CD14-positive monocyte (primary cell): ENCODE data around the gene NSD1. TPM values are rescaled to one million over a fixed set of nuclear protein-coding genes. Genes with fewer than 3 reads are reported as not detected.

Source experiments
- DNase-seq, 3 donors: peaks; one replicate each; pipeline ENCODE4 v3.0.0-alpha.2; 2011 to 2022
- H2AFZ ChIP-seq: 2 replicates; pipeline ENCODE4 v1.6.0; 2012; ENCODE audit warnings: mild to moderate bottlenecking, low read depth, low read length, inconsistent platforms; ENCODE audit not compliant: insufficient read depth, poor library complexity, severe bottlenecking
- H3K27ac ChIP-seq, 2 donors: 1 replicate in 1 of 2; 2 replicates in 1 of 2; pipeline ENCODE4 v1.5.1; 2012 to 2013; ENCODE audit warnings: low read length in 2 of 2, control low read depth in 1 of 2, inconsistent platforms in 1 of 2, low read depth in 1 of 2, mild to moderate bottlenecking in 1 of 2
- H3K27me3 ChIP-seq, 2 donors: one replicate each; pipeline versions ENCODE4 v1.6.0 to v1.6.1; 2011 to 2013; ENCODE audit warnings: low read length in 2 of 2; ENCODE audit not compliant: control insufficient read depth in 2 of 2, insufficient read depth in 2 of 2
- H3K36me3 ChIP-seq, 2 donors: replicated peaks in 1 of 2; 1 replicate in 1 of 2; 2 replicates in 1 of 2; pipeline versions ENCODE4 v1.5.1 to v1.6.1; 2012 to 2013; ENCODE audit warnings: low read length in 2 of 2, control low read depth in 1 of 2, inconsistent platforms in 1 of 2, mild to moderate bottlenecking in 1 of 2; ENCODE audit not compliant: insufficient read depth in 2 of 2, control insufficient read depth in 1 of 2
- H3K4me1 ChIP-seq, 2 donors: 1 replicate in 1 of 2; 2 replicates in 1 of 2; pipeline versions ENCODE4 v1.5.1 to v1.6.1; 2012 to 2013; ENCODE audit warnings: low read length in 2 of 2, control low read depth in 1 of 2, inconsistent platforms in 1 of 2, mild to moderate bottlenecking in 1 of 2, moderate library complexity in 1 of 2; ENCODE audit not compliant: insufficient read depth in 2 of 2, control insufficient read depth in 1 of 2
- H3K4me2 ChIP-seq: replicated peaks from 2 replicates; pipeline ENCODE3; 2012; ENCODE audit warnings: low read length, moderate library complexity, mild to moderate bottlenecking; ENCODE audit not compliant: poor library complexity, severe bottlenecking; ENCODE audit errors: extremely low read depth
- H3K4me3 ChIP-seq, 3 experiments: fragments of 200-600 bp in 1 of 3; sonication (generic) in 1 of 3; replicated peaks in 1 of 3; 1 replicate in 2 of 3; 2 replicates in 1 of 3; pipeline ENCODE4 v1.5.1; 2011 to 2013; ENCODE audit warnings: low read length in 3 of 3, mild to moderate bottlenecking in 3 of 3, control low read depth in 2 of 3, low read depth in 2 of 3, inconsistent platforms in 1 of 3, moderate library complexity in 1 of 3
- H3K79me2 ChIP-seq: 2 replicates; pipeline ENCODE4 v1.6.0; 2012; ENCODE audit warnings: mild to moderate bottlenecking, control low read depth, inconsistent platforms, low read length, moderate library complexity; ENCODE audit not compliant: insufficient read depth
- H3K9ac ChIP-seq: 2 replicates; pipeline ENCODE4 v1.6.0; 2017; ENCODE audit warnings: low read length, mild to moderate bottlenecking; ENCODE audit not compliant: insufficient read depth, poor library complexity, severe bottlenecking
- H3K9me3 ChIP-seq, 2 donors: replicated peaks in 1 of 2; 1 replicate in 1 of 2; 2 replicates in 1 of 2; pipeline versions ENCODE4 v1.5.1 to v1.6.1; 2012 to 2013; ENCODE audit warnings: low read length in 2 of 2, control low read depth in 1 of 2; ENCODE audit not compliant: control insufficient read depth in 1 of 2, insufficient read depth in 1 of 2
- H4K20me1 ChIP-seq: 2 replicates; pipeline ENCODE4 v1.6.0; 2012; ENCODE audit warnings: mild to moderate bottlenecking, low read length, control low read depth, moderate library complexity; ENCODE audit not compliant: insufficient read depth
- H3K27ac Mint-ChIP-seq, 7 donors: one replicate each; pipeline ENCODE4 v1.8.0; 2020; ENCODE audit warnings: mild to moderate bottlenecking in 7 of 7, mixed read lengths in 7 of 7, moderate library complexity in 6 of 7, inconsistent platforms in 2 of 7
- H3K27me3 Mint-ChIP-seq, 3 donors: one replicate each; pipeline ENCODE4 v1.8.0; 2021 to 2022; ENCODE audit warnings: low read depth in 3 of 3, mild to moderate bottlenecking in 3 of 3, mixed read lengths in 3 of 3, moderate library complexity in 3 of 3, inconsistent platforms in 1 of 3
- H3K36me3 Mint-ChIP-seq, 2 donors: one replicate each; pipeline ENCODE4 v1.8.0; 2020; ENCODE audit warnings: mixed read lengths in 2 of 2, inconsistent platforms in 1 of 2, mild to moderate bottlenecking in 1 of 2
- H3K4me1 Mint-ChIP-seq: one replicate; pipeline ENCODE4 v1.8.0; 2020; ENCODE audit warnings: mild to moderate bottlenecking, mixed read lengths
- H3K4me3 Mint-ChIP-seq, 2 donors: one replicate each; pipeline ENCODE4 v1.8.0; 2020; ENCODE audit warnings: mild to moderate bottlenecking in 2 of 2, mixed read lengths in 2 of 2, moderate library complexity in 1 of 2
- H3K9me3 Mint-ChIP-seq, 7 donors: one replicate each; pipeline ENCODE4 v1.8.0; 2020 to 2022; ENCODE audit warnings: mixed read lengths in 7 of 7, mild to moderate bottlenecking in 6 of 7, moderate library complexity in 6 of 7, inconsistent platforms in 2 of 7
- WGBS: methylation state at CpG from one replicate; pipeline ENCODE4 v1.1.5; 2013; ENCODE audit warnings: missing lambda C conversion rate; ENCODE audit not compliant: insufficient coverage; 5-methylcytosine and 5-hydroxymethylcytosine counted together
- intact Hi-C, 2 donors: fragments of 100-400 bp; cut with micrococcal nuclease; formaldehyde crosslinking; loops; one replicate each; pipeline versions ENCODE4 v1.15.0 to v1.15.1; 2023
- polyA plus RNA-seq, 3 donors: library from polyadenylated mRNA; depleted of rRNA in 1 of 3; unstranded in 2 of 3; stranded (reverse) in 1 of 3; fragments of 300-500 nt in 2 of 3; fragments of >200 nt in 1 of 3; fragmentation: Illumina TruSeq in 2 of 3; gene quantifications; 1 replicate in 2 of 3; 2 replicates in 1 of 3; pipeline ENCODE4 v1.2.3, GENCODE V29; 2012 to 2021
- TF ChIP-seq, protein P1 (sequence below): fragments of 200-600 bp; IDR thresholded peaks from one replicate; pipeline ENCODE4 v1.8.0; 2022; ENCODE audit warnings: antibody characterized with exemption, mild to moderate bottlenecking

The NSD1 gene
- polyA plus RNA-seq, 3 donors: 12.6 to 31.9 (median 19.0) TPM

DNA sequence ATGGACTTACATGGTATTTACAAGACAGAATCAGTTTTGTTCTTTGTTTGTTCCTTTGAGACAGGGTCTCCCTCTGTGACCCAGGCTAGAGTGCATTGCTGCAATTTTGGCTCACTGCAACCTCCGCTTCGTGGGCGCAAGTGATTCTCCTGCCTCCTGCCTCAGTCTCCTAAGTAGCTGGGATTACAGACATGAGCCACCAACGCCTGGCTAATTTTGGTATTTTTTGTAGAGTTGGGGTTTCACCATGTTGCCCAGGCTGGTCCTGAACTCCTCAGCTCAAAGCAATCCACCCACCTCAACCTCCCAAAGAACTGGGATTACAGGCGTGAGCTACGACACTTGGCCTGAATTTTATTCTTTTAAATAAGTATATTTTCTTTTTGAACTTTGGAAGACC lies 142.3 kb downstream of the NSD1 start:
- Histone ChIP-seq H3K79me2 (no peaks in the 10 kb centered on the region), H3K4me1 (no peaks in the 10 kb centered on the region), H4K20me1 (peaks cover 5% of the 10 kb centered on the region), H2AFZ (no peak overlapping the region), H3K36me3 (peaks cover 70 to 96% of the 10 kb centered on the region in 2 donors), H3K4me3 (no peak overlapping the region), H3K27me3 (no peaks in the 10 kb centered on the region), H3K4me2 (no peak overlapping the region), H3K9ac (no peak overlapping the region), H3K9me3 (no peaks in the 10 kb centered on the region), H3K27ac (no peak overlapping the region)
- Mint-ChIP-seq H3K4me1 (no peaks in the 10 kb centered on the region), H3K9me3 (no peaks in the 10 kb centered on the region), H3K36me3 (peaks cover 78 to 92% of the 10 kb centered on the region in 2 donors), H3K27ac (peak overlapping the region in 1 of 7 donors; percentile 41), H3K4me3 (no peak overlapping the region), H3K27me3 (peaks cover 0 to 2% (median 0%) of the 10 kb centered on the region in 3 donors)
- TF ChIP-seq, protein P1, sequence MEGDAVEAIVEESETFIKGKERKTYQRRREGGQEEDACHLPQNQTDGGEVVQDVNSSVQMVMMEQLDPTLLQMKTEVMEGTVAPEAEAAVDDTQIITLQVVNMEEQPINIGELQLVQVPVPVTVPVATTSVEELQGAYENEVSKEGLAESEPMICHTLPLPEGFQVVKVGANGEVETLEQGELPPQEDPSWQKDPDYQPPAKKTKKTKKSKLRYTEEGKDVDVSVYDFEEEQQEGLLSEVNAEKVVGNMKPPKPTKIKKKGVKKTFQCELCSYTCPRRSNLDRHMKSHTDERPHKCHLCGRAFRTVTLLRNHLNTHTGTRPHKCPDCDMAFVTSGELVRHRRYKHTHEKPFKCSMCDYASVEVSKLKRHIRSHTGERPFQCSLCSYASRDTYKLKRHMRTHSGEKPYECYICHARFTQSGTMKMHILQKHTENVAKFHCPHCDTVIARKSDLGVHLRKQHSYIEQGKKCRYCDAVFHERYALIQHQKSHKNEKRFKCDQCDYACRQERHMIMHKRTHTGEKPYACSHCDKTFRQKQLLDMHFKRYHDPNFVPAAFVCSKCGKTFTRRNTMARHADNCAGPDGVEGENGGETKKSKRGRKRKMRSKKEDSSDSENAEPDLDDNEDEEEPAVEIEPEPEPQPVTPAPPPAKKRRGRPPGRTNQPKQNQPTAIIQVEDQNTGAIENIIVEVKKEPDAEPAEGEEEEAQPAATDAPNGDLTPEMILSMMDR: no peak
- intact Hi-C loops: no loop called here
- WGBS: 100% methylated on average over 3 of the region's 6 CpGs
- no peak for DNase-seq

DNA sequence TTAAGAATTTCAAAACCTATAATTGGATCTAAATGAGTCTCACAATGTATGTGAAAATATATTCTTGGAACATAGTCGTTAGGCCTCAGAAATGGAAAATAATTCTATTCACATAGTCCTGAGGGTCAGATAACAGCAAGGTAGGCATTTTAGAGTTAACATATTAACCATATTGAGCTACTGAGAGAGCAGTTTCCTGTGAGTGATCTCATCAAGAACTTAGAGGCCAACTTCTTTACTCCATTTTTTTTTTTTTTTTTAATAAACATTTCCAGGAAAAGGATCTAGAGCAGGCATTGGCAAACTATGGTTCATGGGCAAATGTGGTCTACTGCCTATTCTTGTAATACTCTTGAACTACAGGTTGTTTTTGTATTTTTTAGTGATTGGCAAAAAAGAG lies 143.3 kb downstream of the NSD1 start:
- no CpG with 5 or more reads among the region's 1 CpG for WGBS
- peaks cover 77 to 92% of the 10 kb centered on the region in 2 donors for H3K36me3 Mint-ChIP-seq
- peaks cover 71 to 96% of the 10 kb centered on the region in 2 donors for H3K36me3 ChIP-seq

More for the DNA sequence above, 143.3 kb downstream of the NSD1 start:
- Histone ChIP-seq H3K27me3 (no peaks in the 10 kb centered on the region), H3K27ac (no peak overlapping the region), H3K4me1 (no peaks in the 10 kb centered on the region), H3K9ac (no peak overlapping the region), H4K20me1 (peaks cover 5% of the 10 kb centered on the region), H2AFZ (no peak overlapping the region), H3K9me3 (no peaks in the 10 kb centered on the region), H3K79me2 (no peaks in the 10 kb centered on the region), H3K4me2 (no peak overlapping the region), H3K4me3 (no peak overlapping the region)
- TF ChIP-seq, protein P1: no peak
- Mint-ChIP-seq H3K9me3 (no peaks in the 10 kb centered on the region), H3K4me1 (no peaks in the 10 kb centered on the region), H3K4me3 (no peak overlapping the region), H3K27ac (peak overlapping the region in 1 of 7 donors; percentile 9), H3K27me3 (peaks cover 0 to 2% (median 0%) of the 10 kb centered on the region in 3 donors)
- DNase-seq: no peak
- intact Hi-C loops: no loop called here
